Measurements from ENCODE around the gene OPN3.

- no peak for TF ChIP-seq CTCF (IDR thresholded peaks at IDR 0.05)
- TF ChIP-seq POLR2A (IDR thresholded peaks at IDR 0.05), result no peak
Measured at GRCh38 chr1:241593186-241593585, 47.0 kb downstream of the OPN3 start.

All from uterus (tissue), 2 donors.